Measurements from ENCODE around the gene CHRNA1.

- TF ChIP-seq CTCF (IDR thresholded peaks at IDR 0.05 in 2 of 3, conservative IDR thresholded peaks at IDR 0.05 in 1 of 3; ENCODE audit: borderline replicate concordance in 1 of 3, insufficient read depth in 1 of 3, low read depth in 2 of 3, low read length in 2 of 3) (no peak), ZBTB33 (IDR thresholded peaks at IDR 0.05; ENCODE audit: extremely low read depth, insufficient replicate concordance, low read length) (no peak), ATF3 (IDR thresholded peaks at IDR 0.05) (no peak), POLR2A (IDR thresholded peaks at IDR 0.05; ENCODE audit: borderline replicate concordance, extremely low read depth, insufficient read depth, insufficient read length) (peak; percentile 43), ELF1 (IDR thresholded peaks at IDR 0.05; ENCODE audit: borderline replicate concordance, low read depth) (no peak), EZH2 (IDR thresholded peaks at IDR 0.05) (no peak), SP1 (IDR thresholded peaks at IDR 0.05; ENCODE audit: low read depth) (peak; percentile 20; the same call in 1 of the 2 replicates), REST (IDR thresholded peaks at IDR 0.05; ENCODE audit: low read depth) (no peak), SIN3A (IDR thresholded peaks at IDR 0.05; ENCODE audit: low read depth) (no peak), JUND (IDR thresholded peaks at IDR 0.05) (no peak)
Measured at GRCh38 chr2:174788291-174788929, 24.1 kb upstream of the CHRNA1 start.
